ENCODE measurements around the gene PTPRZ1.
A peak's percentile ranks its signal among the peaks of the same experiment; 100 is the strongest.

Gene PTPRZ1

GRCh38 chr7:121992068-121992467 lies 119.1 kb downstream of the PTPRZ1 start:
- in situ Hi-C loops (cut with MboI; ENCODE audit: low pct_unique_long_range_greater_than_20kb, low sequenced_read_pairs, unreplicated experiment), result loop anchor here (25.0 kb wide), 2 partner anchors 230 to 630 kb away; no protein-coding TSS in a partner anchor
- DNase-seq (ENCODE audit: low spot score), result no peak
- TF ChIP-seq, protein P1, sequence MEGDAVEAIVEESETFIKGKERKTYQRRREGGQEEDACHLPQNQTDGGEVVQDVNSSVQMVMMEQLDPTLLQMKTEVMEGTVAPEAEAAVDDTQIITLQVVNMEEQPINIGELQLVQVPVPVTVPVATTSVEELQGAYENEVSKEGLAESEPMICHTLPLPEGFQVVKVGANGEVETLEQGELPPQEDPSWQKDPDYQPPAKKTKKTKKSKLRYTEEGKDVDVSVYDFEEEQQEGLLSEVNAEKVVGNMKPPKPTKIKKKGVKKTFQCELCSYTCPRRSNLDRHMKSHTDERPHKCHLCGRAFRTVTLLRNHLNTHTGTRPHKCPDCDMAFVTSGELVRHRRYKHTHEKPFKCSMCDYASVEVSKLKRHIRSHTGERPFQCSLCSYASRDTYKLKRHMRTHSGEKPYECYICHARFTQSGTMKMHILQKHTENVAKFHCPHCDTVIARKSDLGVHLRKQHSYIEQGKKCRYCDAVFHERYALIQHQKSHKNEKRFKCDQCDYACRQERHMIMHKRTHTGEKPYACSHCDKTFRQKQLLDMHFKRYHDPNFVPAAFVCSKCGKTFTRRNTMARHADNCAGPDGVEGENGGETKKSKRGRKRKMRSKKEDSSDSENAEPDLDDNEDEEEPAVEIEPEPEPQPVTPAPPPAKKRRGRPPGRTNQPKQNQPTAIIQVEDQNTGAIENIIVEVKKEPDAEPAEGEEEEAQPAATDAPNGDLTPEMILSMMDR (IDR thresholded peaks at IDR 0.05; ENCODE audit: extremely low read depth, insufficient read depth, missing control alignments), result no peak

DNA sequence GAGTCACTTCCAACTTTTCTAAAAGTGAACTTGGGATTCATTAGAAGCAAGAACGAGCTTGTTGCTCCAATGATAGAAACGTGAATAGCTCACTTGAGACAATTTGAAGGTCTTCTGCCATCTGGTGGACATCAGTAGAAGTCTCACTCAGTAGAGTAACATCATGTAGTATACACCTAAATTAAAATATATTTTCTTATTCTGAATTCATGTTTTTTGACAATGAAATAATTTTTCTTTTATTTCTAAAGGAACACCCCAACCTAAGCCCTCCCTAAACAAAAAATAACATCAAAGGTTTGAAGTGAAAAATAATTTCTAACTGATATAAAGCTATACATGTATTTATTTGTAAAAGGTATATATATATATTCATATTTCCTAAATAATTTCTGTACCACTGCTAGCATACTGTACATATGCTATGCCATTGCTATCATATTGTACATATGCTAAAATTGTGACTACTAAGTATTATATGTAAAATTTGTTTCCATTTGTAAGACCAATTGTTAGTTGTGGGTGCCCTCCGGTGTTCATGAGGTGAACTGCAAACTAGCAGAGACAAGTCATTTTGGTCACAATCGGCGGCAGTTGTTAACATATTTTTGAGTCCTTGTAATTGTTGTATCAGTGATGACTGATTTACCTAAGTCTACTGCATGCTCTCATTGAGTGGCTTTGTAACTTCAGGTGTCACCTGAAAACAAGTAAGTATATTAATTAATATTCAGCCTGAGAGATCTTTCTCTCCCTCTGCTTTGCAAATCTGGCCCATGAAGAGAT lies 121.9 kb downstream of the PTPRZ1 start:
- in situ Hi-C loops (cut with MboI; ENCODE audit: low pct_unique_long_range_greater_than_20kb, low sequenced_read_pairs, unreplicated experiment), result loop anchor here (25.0 kb wide), 2 partner anchors 233 to 633 kb away; no protein-coding TSS in a partner anchor
- DNase-seq (ENCODE audit: low spot score), result peak; percentile 59
- TF ChIP-seq, protein P1 (IDR thresholded peaks at IDR 0.05; ENCODE audit: extremely low read depth, insufficient read depth, missing control alignments), result peak; percentile 77

DNA sequence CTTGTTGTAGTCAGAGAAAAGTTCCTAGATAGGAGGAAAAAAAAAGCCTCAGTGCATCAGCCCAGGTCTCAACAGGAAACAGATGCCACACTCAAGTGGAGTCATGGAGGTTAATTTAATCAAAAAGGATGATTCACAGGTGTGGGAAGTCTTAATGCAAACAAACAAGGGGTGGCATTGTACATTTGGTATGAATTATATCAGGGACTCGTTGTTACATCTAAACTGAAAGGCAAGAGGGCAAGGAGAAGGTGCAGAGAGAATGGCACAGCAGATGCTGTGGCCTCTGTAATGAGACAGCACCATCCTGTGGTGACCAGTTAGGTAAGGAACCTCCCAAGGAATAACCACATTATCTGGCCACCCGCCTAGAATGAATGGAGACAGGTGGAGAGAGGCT lies 133.7 kb downstream of the PTPRZ1 start:
- no peak for DNase-seq (ENCODE audit: low spot score)
- TF ChIP-seq, protein P1 (IDR thresholded peaks at IDR 0.05; ENCODE audit: extremely low read depth, insufficient read depth, missing control alignments), result no peak
- in situ Hi-C loops (cut with MboI; ENCODE audit: low pct_unique_long_range_greater_than_20kb, low sequenced_read_pairs, unreplicated experiment), result no loop called here

- TF ChIP-seq, protein P1 (IDR thresholded peaks at IDR 0.05; ENCODE audit: extremely low read depth, insufficient read depth, missing control alignments), result no peak
- in situ Hi-C loops (cut with MboI; ENCODE audit: low pct_unique_long_range_greater_than_20kb, low sequenced_read_pairs, unreplicated experiment), result no loop called here
- no peak for DNase-seq (ENCODE audit: low spot score)
Observed at GRCh38 chr7:122010116-122010515, 137.2 kb downstream of the PTPRZ1 start.

DNA sequence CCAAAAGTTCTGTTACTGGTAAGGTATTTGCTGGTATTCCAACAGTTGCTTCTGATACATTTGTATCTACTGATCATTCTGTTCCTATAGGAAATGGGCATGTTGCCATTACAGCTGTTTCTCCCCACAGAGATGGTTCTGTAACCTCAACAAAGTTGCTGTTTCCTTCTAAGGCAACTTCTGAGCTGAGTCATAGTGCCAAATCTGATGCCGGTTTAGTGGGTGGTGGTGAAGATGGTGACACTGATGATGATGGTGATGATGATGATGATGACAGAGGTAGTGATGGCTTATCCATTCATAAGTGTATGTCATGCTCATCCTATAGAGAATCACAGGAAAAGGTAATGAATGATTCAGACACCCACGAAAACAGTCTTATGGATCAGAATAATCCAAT lies 140.1 kb downstream of the PTPRZ1 start:
- in situ Hi-C loops (cut with MboI; ENCODE audit: low pct_unique_long_range_greater_than_20kb, low sequenced_read_pairs, unreplicated experiment), result no loop called here
- TF ChIP-seq, protein P1 (IDR thresholded peaks at IDR 0.05; ENCODE audit: extremely low read depth, insufficient read depth, missing control alignments), result no peak
- DNase-seq (ENCODE audit: low spot score), result no peak

DNA sequence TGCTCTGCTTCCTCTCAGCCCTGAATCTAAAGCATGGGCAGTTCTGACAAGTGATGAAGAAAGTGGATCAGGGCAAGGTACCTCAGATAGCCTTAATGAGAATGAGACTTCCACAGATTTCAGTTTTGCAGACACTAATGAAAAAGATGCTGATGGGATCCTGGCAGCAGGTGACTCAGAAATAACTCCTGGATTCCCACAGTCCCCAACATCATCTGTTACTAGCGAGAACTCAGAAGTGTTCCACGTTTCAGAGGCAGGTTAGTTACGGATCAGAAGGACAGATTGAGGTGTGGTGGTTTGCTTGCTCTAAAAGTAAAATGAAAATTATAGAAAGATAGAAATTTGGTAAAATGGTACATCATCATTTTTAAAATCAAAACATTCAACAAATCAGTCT lies 140.7 kb downstream of the PTPRZ1 start:
- TF ChIP-seq, protein P1 (IDR thresholded peaks at IDR 0.05; ENCODE audit: extremely low read depth, insufficient read depth, missing control alignments), result no peak
- DNase-seq (ENCODE audit: low spot score), result no peak
- in situ Hi-C loops (cut with MboI; ENCODE audit: low pct_unique_long_range_greater_than_20kb, low sequenced_read_pairs, unreplicated experiment), result no loop called here

Measured in GM13977 (cell line).